ENCODE data around the gene DTD1.

DTD1 gene

DNA sequence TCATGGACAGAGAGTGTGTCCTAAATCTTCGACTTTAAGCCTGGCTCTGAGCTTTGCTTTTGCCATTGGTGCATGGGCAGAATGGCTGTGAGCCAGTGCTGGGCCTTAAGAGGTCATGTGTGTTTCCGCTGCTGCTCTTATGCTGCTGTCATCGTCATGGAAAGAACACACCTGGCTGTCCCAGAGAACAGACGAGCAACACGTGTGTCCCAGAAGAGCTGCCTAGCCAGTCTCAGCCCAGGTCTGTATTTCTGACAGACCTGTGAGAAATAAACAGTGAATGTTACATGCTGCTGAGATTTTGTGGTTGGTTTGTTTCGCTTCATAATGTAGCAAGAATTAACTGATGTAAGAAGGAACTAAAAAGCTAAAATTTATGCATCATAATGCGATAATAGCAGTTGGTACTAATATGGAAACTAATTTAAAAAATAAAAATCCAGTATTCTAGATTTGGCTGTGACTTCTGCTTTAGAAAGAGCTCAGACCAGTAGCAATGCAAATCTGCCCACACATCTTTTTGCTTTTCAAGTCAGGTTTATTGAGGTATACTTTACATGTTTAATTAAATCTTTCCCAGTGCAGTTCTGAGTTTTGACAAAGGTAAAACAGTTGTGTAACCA, 214.3 kb downstream of the DTD1 start:
- DNase-seq: no peak

DNA sequence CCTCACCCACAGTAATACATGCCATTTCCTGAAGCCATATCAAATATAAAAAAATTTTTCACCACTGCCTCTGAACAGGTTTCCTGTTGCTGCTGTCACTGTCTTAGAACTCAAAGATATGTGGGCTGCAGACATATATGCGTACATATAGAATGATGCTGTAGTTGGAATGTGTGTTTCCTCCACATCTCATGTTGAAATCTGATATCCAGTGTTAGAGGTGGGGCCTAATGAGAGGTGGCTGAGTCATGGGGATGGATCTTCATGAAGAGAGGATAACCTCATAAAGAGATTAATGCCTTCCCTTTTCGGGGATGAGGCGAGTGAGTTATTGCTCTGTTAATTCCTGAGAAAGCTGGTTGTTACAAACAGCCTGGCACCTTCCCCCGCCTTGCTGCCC, 218.0 kb downstream of the DTD1 start:
- no peak for DNase-seq

DNA sequence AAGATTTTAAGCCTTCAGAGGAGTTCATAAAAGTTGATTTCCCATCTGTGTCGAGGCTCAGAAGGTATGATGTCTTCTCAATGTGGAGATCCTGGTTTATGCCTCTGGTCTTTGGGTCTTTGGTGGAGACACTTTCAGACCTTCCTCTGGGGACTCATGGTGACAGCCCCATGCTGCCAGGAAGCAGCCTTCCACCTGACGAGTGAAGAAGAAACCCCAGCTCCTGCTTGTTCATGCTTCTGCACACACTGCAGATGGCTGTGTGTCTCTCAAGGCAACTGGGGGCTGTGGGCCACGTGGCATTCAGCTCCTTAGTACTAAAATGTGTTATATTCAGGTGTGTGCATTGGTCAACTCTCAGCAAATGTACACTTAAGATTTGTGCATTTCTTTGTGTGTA, 220.9 kb downstream of the DTD1 start:
- no peak for DNase-seq

DNA sequence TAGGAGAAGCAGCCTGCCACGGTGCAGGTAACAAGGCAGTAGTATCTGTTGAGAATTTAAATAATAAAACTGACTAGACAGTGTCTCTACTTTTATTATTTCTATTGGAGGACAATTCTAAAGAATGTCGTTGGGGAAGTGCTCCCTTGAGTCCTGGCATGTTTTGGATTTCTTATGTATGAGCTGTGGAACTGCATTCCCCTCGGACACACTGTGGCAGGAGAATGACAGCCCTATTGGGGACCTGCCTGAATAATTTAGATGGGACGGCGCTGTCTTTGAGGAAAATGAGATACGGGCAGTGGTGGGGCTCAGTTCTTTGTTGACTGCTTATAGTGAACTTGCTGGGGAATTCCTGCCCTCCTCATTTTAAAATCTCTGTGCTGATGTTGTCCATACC, 223.3 kb downstream of the DTD1 start:
- DNase-seq: no peak

DNA sequence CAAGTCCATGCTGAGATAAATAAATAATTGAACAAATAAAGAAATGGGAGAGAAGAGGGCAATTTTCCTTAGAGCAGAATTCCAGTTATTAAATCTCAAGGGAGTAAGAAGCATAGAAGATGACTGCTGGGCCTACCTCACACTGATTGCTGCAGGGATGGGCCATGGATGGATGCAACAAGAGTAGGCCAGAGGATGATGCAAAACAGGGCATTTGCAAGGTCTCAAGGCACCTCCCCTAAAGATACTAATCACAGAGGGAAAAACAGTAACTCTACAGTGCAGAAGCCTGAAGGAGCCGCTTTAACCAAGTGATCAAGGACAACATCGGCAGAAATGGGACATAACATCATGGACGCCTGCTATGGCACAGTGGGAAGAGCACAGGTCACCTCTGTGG, 224.1 kb downstream of the DTD1 start:
- no peak for DNase-seq

DNA sequence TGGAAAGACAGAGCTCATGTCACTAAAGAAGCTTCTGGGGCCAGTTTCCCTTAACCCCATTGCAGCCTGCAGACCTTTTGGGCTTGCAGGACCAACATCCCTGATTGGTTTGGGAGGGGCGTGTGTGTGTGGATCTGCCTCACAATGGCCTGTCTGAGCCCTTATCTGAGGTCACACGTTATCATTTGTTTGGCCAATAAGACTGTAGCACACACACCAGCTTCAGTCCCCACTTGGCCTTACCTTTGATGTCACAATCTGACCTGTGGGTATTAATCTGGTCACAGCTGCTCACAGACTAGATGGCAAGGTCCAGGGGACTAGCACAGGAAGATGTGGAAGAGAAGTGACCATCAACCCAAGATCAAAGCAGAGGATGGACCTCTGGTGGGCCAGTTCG, 225.6 kb downstream of the DTD1 start, which contains the start of gene SCP2D1:
Gene SCP2D1 (plus strand): TSS at position 301 of the 400 bp plus-strand sequence. CDS start 33 bp downstream, at position 334.
- DNase-seq: no peak

DNA sequence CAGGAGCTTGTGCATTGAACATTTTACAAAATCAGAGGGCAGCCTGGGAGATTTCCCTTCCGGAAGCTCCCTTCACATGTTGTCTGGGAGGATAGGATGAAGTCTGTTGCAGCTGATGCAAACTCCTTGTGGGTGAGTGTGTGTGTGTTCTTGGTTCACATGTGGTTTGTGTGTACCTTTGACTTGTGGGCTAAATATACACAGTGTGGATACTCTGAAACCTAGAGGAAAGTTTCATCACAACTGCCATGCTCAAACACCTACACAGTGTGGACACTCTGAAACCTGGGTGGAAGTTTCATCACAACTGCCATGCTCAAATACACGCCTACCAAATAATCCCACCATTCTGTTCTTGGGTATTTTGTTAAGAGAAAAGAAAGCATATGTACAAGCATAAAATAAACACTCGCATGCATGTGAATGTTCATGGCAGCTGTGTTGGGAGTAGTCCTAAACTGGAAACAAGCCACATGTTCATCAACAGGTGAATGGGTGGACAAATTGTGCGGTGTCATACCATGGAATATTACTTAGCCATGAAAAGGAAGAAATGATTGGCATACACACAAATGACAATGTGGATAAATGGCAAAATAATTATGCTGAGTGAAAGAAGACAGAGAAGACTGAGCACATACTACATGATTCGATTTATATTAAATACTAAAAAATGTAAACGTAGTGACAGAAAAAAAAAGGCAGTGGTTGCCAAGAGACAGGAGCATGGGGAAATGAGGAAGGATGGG, 227.5 kb downstream of the DTD1 start:
- no peak for DNase-seq

Measured in right hindlimb (tissue), 1 donor.